ENCODE data around the gene DPT.

Gene DPT

GRCh38 chr1:168725060-168725459 is 3.9 kb downstream of the DPT start:
- DNase-seq (ENCODE audit: low spot score): no peak
- in situ Hi-C loops (cut with MboI; ENCODE audit: low pct_unique_long_range_greater_than_20kb, low sequenced_read_pairs, unreplicated experiment): no loop called here
- TF ChIP-seq CTCF (IDR thresholded peaks at IDR 0.05; ENCODE audit: extremely low read depth, insufficient read depth, missing control alignments): no peak

GRCh38 chr1:168723000-168723399 is 6.0 kb downstream of the DPT start:
- DNase-seq (ENCODE audit: low spot score): no peak
- in situ Hi-C loops (cut with MboI; ENCODE audit: low pct_unique_long_range_greater_than_20kb, low sequenced_read_pairs, unreplicated experiment): no loop called here
- no peak for TF ChIP-seq CTCF (IDR thresholded peaks at IDR 0.05; ENCODE audit: extremely low read depth, insufficient read depth, missing control alignments)

- no peak for TF ChIP-seq CTCF (IDR thresholded peaks at IDR 0.05; ENCODE audit: extremely low read depth, insufficient read depth, missing control alignments)
- DNase-seq (ENCODE audit: low spot score): no peak
- in situ Hi-C loops (cut with MboI; ENCODE audit: low pct_unique_long_range_greater_than_20kb, low sequenced_read_pairs, unreplicated experiment): no loop called here
These were observed 8.2 kb downstream of the DPT start for GRCh38 chr1:168720839-168721238.

GRCh38 chr1:168719306-168720111 is 9.5 kb downstream of the DPT start:
- DNase-seq (ENCODE audit: low spot score): peak; percentile 34
- no peak for TF ChIP-seq CTCF (IDR thresholded peaks at IDR 0.05; ENCODE audit: extremely low read depth, insufficient read depth, missing control alignments)
- in situ Hi-C loops (cut with MboI; ENCODE audit: low pct_unique_long_range_greater_than_20kb, low sequenced_read_pairs, unreplicated experiment): no loop called here

- in situ Hi-C loops (cut with MboI; ENCODE audit: low pct_unique_long_range_greater_than_20kb, low sequenced_read_pairs, unreplicated experiment): no loop called here
- no peak for TF ChIP-seq CTCF (IDR thresholded peaks at IDR 0.05; ENCODE audit: extremely low read depth, insufficient read depth, missing control alignments)
- no peak for DNase-seq (ENCODE audit: low spot score)
These were observed 10.8 kb downstream of the DPT start for GRCh38 chr1:168717906-168718891.

- no peak for TF ChIP-seq CTCF (IDR thresholded peaks at IDR 0.05; ENCODE audit: extremely low read depth, insufficient read depth, missing control alignments)
- no peak for DNase-seq (ENCODE audit: low spot score)
- in situ Hi-C loops (cut with MboI; ENCODE audit: low pct_unique_long_range_greater_than_20kb, low sequenced_read_pairs, unreplicated experiment): no loop called here
These were observed 15.0 kb downstream of the DPT start for GRCh38 chr1:168714012-168714411.
